ENCODE data around the gene NME5. TPM values are rescaled to one million over a fixed set of nuclear protein-coding genes. Genes with fewer than 3 reads are reported as not detected.
A peak's percentile ranks its signal among the peaks of the same experiment; 100 is the strongest.

NME5 gene
- total RNA-seq, 8 experiments from 2014 or later, result 1.7 to 26.2 (median 5.1) TPM; not detected in 1

DNA sequence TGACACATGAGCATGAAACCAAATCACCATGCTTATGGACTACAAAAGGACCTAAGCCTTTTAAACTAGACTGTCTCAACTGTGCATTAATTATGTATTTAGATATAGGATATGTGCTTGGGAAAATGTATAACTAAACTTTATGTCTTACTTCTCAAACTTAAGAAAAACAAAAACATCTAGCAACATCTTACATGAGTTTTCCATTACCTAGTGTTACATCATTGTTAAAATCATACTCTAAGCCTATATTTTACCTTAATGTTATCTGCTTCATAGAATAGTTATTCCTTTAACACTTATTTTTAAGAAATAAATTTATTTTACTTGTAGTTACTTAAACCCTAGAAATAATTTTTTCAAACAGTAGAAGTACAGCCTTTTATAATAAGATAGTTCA lies 24.0 kb downstream of the NME5 start:
- Histone ChIP-seq H3K27ac (no peak overlapping the region), H3K4me3 (no peak overlapping the region), H3K4me1 (replicated peaks in 1 of 2) (peaks cover 0 to 1% of the 10 kb centered on the region in 2 donors)
- ATAC-seq (replicated peaks in 6 of 8), result no peak
- in situ Hi-C loops (cut with MboI; ENCODE audit: low pct_unique_long_range_greater_than_20kb in 2 of 9, low sequenced_read_pairs in 9 of 9, unreplicated experiment in 9 of 9), result no loop called here

GRCh38 chr5:138111937-138112336 lies 27.3 kb downstream of the NME5 start:
- H3K4me1 ChIP-seq (replicated peaks in 1 of 2), result peaks cover 0 to 5% of the 10 kb centered on the region in 2 donors
- in situ Hi-C loops (cut with MboI; ENCODE audit: low pct_unique_long_range_greater_than_20kb in 2 of 9, low sequenced_read_pairs in 9 of 9, unreplicated experiment in 9 of 9), result no loop called here

GRCh38 chr5:138111181-138111580 lies 28.0 kb downstream of the NME5 start:
- Histone ChIP-seq H3K4me3 (no peak overlapping the region), H3K27ac (no peak overlapping the region), H3K4me1 (replicated peaks in 1 of 2) (peaks cover 0 to 5% of the 10 kb centered on the region in 2 donors)
- in situ Hi-C loops (cut with MboI; ENCODE audit: low pct_unique_long_range_greater_than_20kb in 2 of 9, low sequenced_read_pairs in 9 of 9, unreplicated experiment in 9 of 9), result no loop called here
- 17 to 100% (median 70%) methylated on average over 2 to 4 of the region's 4 CpGs; no CpG with 5 or more reads in 2 of the 10 experiments for WGBS, 10 experiments
- ATAC-seq (replicated peaks in 6 of 8), result no peak

More at GRCh38 chr5:138111937-138112336, 27.3 kb downstream of the NME5 start:
- WGBS, 10 experiments, result 0 to 100% (median 80%) methylated on average over 1 of the region's 1 CpG; no CpG with 5 or more reads in 3 of the 10 experiments
- ATAC-seq (replicated peaks in 6 of 8), result no peak
- no peak overlapping the region for H3K27ac ChIP-seq
- no peak overlapping the region for H3K4me3 ChIP-seq

GRCh38 chr5:138110266-138110963 lies 28.8 kb downstream of the NME5 start:
- WGBS, 10 experiments, result 0 to 61% (median 25%) methylated on average over 1 to 4 of the region's 4 CpGs; no CpG with 5 or more reads in 1 of the 10 experiments
- H3K4me3 ChIP-seq, result no peak overlapping the region
- ATAC-seq (replicated peaks in 6 of 8), result no peak
- in situ Hi-C loops (cut with MboI; ENCODE audit: low pct_unique_long_range_greater_than_20kb in 2 of 9, low sequenced_read_pairs in 9 of 9, unreplicated experiment in 9 of 9), result no loop called here
- no peak overlapping the region for H3K27ac ChIP-seq
- H3K4me1 ChIP-seq (replicated peaks in 1 of 2), result peaks cover 0 to 5% of the 10 kb centered on the region in 2 donors

DNA sequence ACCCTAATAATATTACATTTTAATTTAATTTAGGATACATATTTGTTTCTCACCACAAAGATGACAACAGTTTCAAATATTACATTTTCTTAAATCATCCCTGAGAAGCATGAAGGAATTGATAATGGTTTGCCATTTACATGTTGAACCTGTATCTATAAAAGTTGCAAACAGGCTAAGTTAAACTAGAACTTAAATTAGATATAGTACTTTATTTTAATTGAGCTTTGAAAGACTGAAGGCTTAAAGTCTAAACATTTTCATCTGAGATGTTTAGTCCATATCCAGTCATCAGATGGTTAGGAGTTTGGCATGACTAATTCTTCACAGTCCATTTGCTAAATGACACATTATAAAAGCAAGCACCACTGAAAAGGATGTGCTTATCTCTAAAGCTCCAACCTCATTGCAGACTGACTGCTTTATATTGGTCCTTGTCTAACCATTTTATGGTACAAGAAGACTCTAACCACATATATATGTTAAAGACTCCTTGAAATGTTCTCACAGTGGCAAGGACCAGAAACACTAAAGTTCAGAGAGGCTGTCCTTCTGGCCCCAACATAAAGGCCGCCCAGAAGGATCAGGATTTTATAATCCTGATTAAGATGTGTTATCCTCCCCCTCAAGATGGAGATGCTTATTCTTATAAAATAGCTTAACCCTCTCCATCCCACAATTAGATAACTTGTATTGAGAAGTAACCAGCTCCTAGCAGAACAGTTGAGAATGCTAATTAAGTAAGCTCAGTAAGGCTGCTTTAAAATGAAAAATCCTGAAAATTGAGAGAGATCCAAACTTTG lies 29.6 kb downstream of the NME5 start:
- Histone ChIP-seq H3K4me1 (replicated peaks in 1 of 2) (peaks cover 0 to 5% of the 10 kb centered on the region in 2 donors), H3K4me3 (no peak overlapping the region), H3K27ac (no peak overlapping the region)
- 0 to 80% (median 60%) methylated on average over 1 of the region's 1 CpG; no CpG with 5 or more reads in 5 of the 10 experiments for WGBS, 10 experiments
- in situ Hi-C loops (cut with MboI; ENCODE audit: low pct_unique_long_range_greater_than_20kb in 2 of 9, low sequenced_read_pairs in 9 of 9, unreplicated experiment in 9 of 9), result no loop called here
- peak in 1 of 8 experiments; percentile 22 for ATAC-seq (replicated peaks in 6 of 8)

DNA sequence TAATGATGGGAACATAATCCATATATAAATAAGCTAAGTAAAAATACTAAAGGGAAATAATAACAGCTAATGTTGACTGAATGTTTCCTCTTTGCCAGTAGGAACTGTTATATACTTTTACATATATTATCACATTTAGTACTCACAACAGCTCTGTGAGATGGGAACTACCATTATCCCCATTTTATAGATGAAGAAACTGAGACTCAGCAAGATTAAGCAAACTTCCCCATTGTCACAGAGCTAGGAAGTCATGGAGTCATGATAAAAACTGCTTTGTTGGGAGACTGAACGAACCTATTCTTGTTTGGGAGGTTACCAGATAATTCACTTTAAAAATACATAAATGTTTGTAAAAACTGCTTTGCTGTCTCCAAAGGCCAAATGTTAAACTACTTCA lies 32.0 kb downstream of the NME5 start:
- Histone ChIP-seq H3K27ac (no peak overlapping the region), H3K4me3 (no peak overlapping the region), H3K4me1 (replicated peaks in 1 of 2) (peaks cover 3 to 8% of the 10 kb centered on the region in 2 donors)
- in situ Hi-C loops (cut with MboI; ENCODE audit: low pct_unique_long_range_greater_than_20kb in 2 of 9, low sequenced_read_pairs in 9 of 9, unreplicated experiment in 9 of 9), result no loop called here
- 0 to 100% (median 54%) methylated on average over 1 of the region's 1 CpG; no CpG with 5 or more reads in 2 of the 10 experiments for WGBS, 10 experiments
- no peak for ATAC-seq (replicated peaks in 6 of 8)

GRCh38 chr5:138105709-138106108 lies 33.5 kb downstream of the NME5 start:
- H3K4me3 ChIP-seq, result no peak overlapping the region
- WGBS, 10 experiments, result 37 to 100% (median 88%) methylated on average over 1 to 6 of the region's 6 CpGs; no CpG with 5 or more reads in 1 of the 10 experiments
- no peak for ATAC-seq (replicated peaks in 6 of 8)
- no peak overlapping the region for H3K27ac ChIP-seq
- in situ Hi-C loops (cut with MboI; ENCODE audit: low pct_unique_long_range_greater_than_20kb in 2 of 9, low sequenced_read_pairs in 9 of 9, unreplicated experiment in 9 of 9), result no loop called here
- H3K4me1 ChIP-seq (replicated peaks in 1 of 2), result peaks cover 3 to 8% of the 10 kb centered on the region in 2 donors

DNA sequence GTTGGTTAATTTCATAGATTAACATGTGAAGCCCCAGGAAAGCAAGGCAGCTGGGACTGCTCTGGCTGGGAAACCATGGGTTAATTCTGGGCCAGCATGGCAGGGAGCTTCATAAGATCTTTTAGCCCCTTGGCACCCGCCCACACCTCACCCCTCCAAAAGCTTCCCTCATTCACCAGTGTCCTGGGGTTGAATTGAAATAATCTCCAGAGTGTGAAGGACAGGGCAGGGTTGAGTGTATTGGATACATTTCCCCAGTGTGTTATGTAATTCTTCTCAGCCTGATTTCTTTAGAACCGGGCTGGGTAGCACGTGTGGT lies 36.0 kb downstream of the NME5 start:
- in situ Hi-C loops (cut with MboI; ENCODE audit: low pct_unique_long_range_greater_than_20kb in 2 of 9, low sequenced_read_pairs in 9 of 9, unreplicated experiment in 9 of 9), result no loop called here
- H3K4me1 ChIP-seq (replicated peaks in 1 of 2), result peaks cover 3% of the 10 kb centered on the region in 2 donors
- WGBS, 10 experiments, result 0 to 18% (median 2%) methylated on average over 2 to 3 of the region's 3 CpGs; no CpG with 5 or more reads in 4 of the 10 experiments
- no peak for ATAC-seq (replicated peaks in 6 of 8)
- H3K27ac ChIP-seq, result no peak overlapping the region
- no peak overlapping the region for H3K4me3 ChIP-seq

GRCh38 chr5:138102454-138103318 lies 36.5 kb downstream of the NME5 start:
- Histone ChIP-seq H3K27ac (no peak overlapping the region), H3K4me3 (no peak overlapping the region), H3K4me1 (replicated peaks in 1 of 2) (peaks cover 3% of the 10 kb centered on the region in 2 donors)
- 0 to 93% (median 36%) methylated on average over 1 to 5 of the region's 7 CpGs; no CpG with 5 or more reads in 1 of the 10 experiments for WGBS, 10 experiments
- ATAC-seq (replicated peaks in 6 of 8), result no peak
- in situ Hi-C loops (cut with MboI; ENCODE audit: low pct_unique_long_range_greater_than_20kb in 2 of 9, low sequenced_read_pairs in 9 of 9, unreplicated experiment in 9 of 9), result no loop called here

- no peak for ATAC-seq (replicated peaks in 6 of 8)
- Histone ChIP-seq H3K27ac (no peak overlapping the region), H3K4me1 (replicated peaks in 1 of 2) (peaks cover 5 to 14% of the 10 kb centered on the region in 2 donors), H3K4me3 (no peak overlapping the region)
- 47 to 100% (median 88%) methylated on average over 2 to 11 of the region's 11 CpGs for WGBS, 10 experiments
- in situ Hi-C loops (cut with MboI; ENCODE audit: low pct_unique_long_range_greater_than_20kb in 2 of 9, low sequenced_read_pairs in 9 of 9, unreplicated experiment in 9 of 9), result no loop called here
Observed at GRCh38 chr5:138096997-138097828, 42.0 kb downstream of the NME5 start.

DNA sequence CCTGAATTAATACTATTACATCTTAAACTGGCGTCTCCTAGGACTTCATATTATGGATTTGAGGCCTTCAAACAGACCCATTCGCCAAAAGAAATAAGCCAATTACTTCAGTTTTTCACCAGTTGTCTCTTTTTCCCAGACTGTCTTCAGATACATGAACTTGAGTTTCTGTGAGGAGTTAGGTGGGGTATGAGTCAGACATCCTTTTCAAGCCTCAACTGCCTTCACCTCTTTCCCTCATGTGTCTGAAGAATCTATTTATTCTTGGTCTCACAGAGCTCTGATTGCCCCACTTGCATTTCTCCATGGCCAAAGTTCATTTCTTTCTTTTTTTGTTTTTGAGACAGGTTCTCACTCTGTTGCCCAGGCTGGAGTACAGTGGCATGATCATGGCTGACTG lies 42.9 kb downstream of the NME5 start:
- in situ Hi-C loops (cut with MboI; ENCODE audit: low pct_unique_long_range_greater_than_20kb in 2 of 9, low sequenced_read_pairs in 9 of 9, unreplicated experiment in 9 of 9), result no loop called here
- Histone ChIP-seq H3K4me3 (no peak overlapping the region), H3K27ac (no peak overlapping the region), H3K4me1 (replicated peaks in 1 of 2) (peaks cover 5 to 14% of the 10 kb centered on the region in 2 donors)
- no peak for ATAC-seq (replicated peaks in 6 of 8)
- 20 to 83% (median 63%) methylated on average over 1 to 2 of the region's 2 CpGs; no CpG with 5 or more reads in 4 of the 10 experiments for WGBS, 10 experiments
